ENCODE measurements around the gene DGKH. TPM values are rescaled to one million over a fixed set of nuclear protein-coding genes. Genes with fewer than 3 reads are reported as not detected.

The DGKH gene
- total RNA-seq (2021) (9.3 and 10.9 TPM in 2 replicates), Bru-seq, nascent RNA (percentile 70 among the genes with signal in this experiment), BruChase-seq, experiment 1, labeled RNA remaining after a 2-hour chase (percentile 71 among the genes with signal in this experiment), BruChase-seq, experiment 2, labeled RNA remaining after a 6-hour chase (percentile 72 among the genes with signal in this experiment)
- long read RNA-seq, partial matches to known transcripts, result 0 of 1 reads
- long read RNA-seq, other reads (novel, unspliced or antisense), result 1 of 1 reads

GRCh38 chr13:42048342-42048683 lies at the start of gene DGKH:
TSS of gene DGKH (plus strand) at chr13:42048648. CDS start at chr13:42048774, 126 bp downstream.
- peak in 1 of 2 experiments; percentile 10 for DNase-seq
- H3K4me2 ChIP-seq, result peak within 1 kb of the TSS; percentile 90
- no peak for TF ChIP-seq EZH2 (IDR thresholded peaks at IDR 0.05; ENCODE audit: low read depth)
- no peak for TF ChIP-seq CTCF (conservative IDR thresholded peaks at IDR 0.05)
- 0 out of 2 replicates have a peak, but pooled peaks cover 6% of the 10 kb centered on the region for H3F3A ChIP-seq (ENCODE audit: insufficient read depth, low read depth)
- H3K9me2 ChIP-seq (ENCODE audit: insufficient read depth), result no peaks in the 10 kb centered on the region
- no TSS peak for BruUV-seq (replicated peaks)
- H3K79me2 ChIP-seq (ENCODE audit: low read depth), result no peaks in the 10 kb centered on the region; the same call in 1 of the 2 replicates
- H3K27ac ChIP-seq, result peak within 1 kb of the TSS; percentile 48
- peak within 1 kb of the TSS; percentile 89 for H2AFZ ChIP-seq
- peak within 1 kb of the TSS; percentile 81 for H3K4me3 ChIP-seq
- no peaks in the 10 kb centered on the region for H3K9me3 ChIP-seq (ENCODE audit: insufficient read depth, low read depth)
- H3K4me1 ChIP-seq (replicated peaks; ENCODE audit: insufficient read depth), result peaks cover 11% of the 10 kb centered on the region
- no peaks in the 10 kb centered on the region for H3K27me3 ChIP-seq (ENCODE audit: insufficient read depth, low read depth)
- intact Hi-C loops (cut with micrococcal nuclease; ENCODE audit: unreplicated experiment), result loop anchor here (5.0 to 10.0 kb wide), 3 partner anchors 59 to 384 kb away; no protein-coding TSS in a partner anchor
- CTCF ChIA-PET, result no interaction called here
- no peaks in the 10 kb centered on the region for H3K36me3 ChIP-seq (ENCODE audit: low read depth)
- POLR2A ChIA-PET (ENCODE audit: unreplicated experiment), result no interaction called here
- H4K20me1 ChIP-seq (ENCODE audit: insufficient read depth), result no peaks in the 10 kb centered on the region

- intact Hi-C loops (cut with micrococcal nuclease; ENCODE audit: unreplicated experiment), result no loop called here
- CTCF ChIA-PET, result no interaction called here
Observed at GRCh38 chr13:42000846-42001245, 47.6 kb upstream of the DGKH start.

GRCh38 chr13:42001580-42001979 lies 46.9 kb upstream of the DGKH start:
- POLR2A ChIA-PET (ENCODE audit: unreplicated experiment), result no interaction called here
- no peak for TF ChIP-seq EZH2 (IDR thresholded peaks at IDR 0.05; ENCODE audit: low read depth)
- no peak for TF ChIP-seq CTCF (conservative IDR thresholded peaks at IDR 0.05)
- no peaks in the 10 kb centered on the region for H3K9me3 ChIP-seq (ENCODE audit: insufficient read depth, low read depth)
- no peak overlapping the region for H2AFZ ChIP-seq
- no peaks in the 10 kb centered on the region for H3K9me2 ChIP-seq (ENCODE audit: insufficient read depth)
- intact Hi-C loops (cut with micrococcal nuclease; ENCODE audit: unreplicated experiment), result no loop called here
- no peaks in the 10 kb centered on the region for H3K27me3 ChIP-seq (ENCODE audit: insufficient read depth, low read depth)
- no peaks in the 10 kb centered on the region for H4K20me1 ChIP-seq (ENCODE audit: insufficient read depth)
- no TSS peak for BruUV-seq (replicated peaks)
- H3K4me2 ChIP-seq, result no peak overlapping the region
- no peak overlapping the region for H3K27ac ChIP-seq
- no peak for DNase-seq
- H3K36me3 ChIP-seq (ENCODE audit: low read depth), result no peaks in the 10 kb centered on the region
- no peaks in the 10 kb centered on the region for H3K4me1 ChIP-seq (replicated peaks; ENCODE audit: insufficient read depth)
- H3F3A ChIP-seq (ENCODE audit: insufficient read depth, low read depth), result no peaks in the 10 kb centered on the region
- H3K4me3 ChIP-seq, result no peak overlapping the region
- H3K79me2 ChIP-seq (ENCODE audit: low read depth), result no peaks in the 10 kb centered on the region
- CTCF ChIA-PET, result no interaction called here

More at GRCh38 chr13:42000846-42001245, 47.6 kb upstream of the DGKH start:
- Histone ChIP-seq H3K9me3 (ENCODE audit: insufficient read depth, low read depth) (no peaks in the 10 kb centered on the region), H3K4me2 (no peak overlapping the region), H3K4me1 (replicated peaks; ENCODE audit: insufficient read depth) (no peaks in the 10 kb centered on the region), H3K27ac (no peak overlapping the region), H3K9me2 (ENCODE audit: insufficient read depth) (no peaks in the 10 kb centered on the region), H2AFZ (no peak overlapping the region), H3K4me3 (no peak overlapping the region), H4K20me1 (ENCODE audit: insufficient read depth) (no peaks in the 10 kb centered on the region), H3K79me2 (ENCODE audit: low read depth) (no peaks in the 10 kb centered on the region), H3K36me3 (ENCODE audit: low read depth) (no peaks in the 10 kb centered on the region), H3K27me3 (ENCODE audit: insufficient read depth, low read depth) (no peaks in the 10 kb centered on the region), H3F3A (ENCODE audit: insufficient read depth, low read depth) (no peaks in the 10 kb centered on the region)
- no TSS peak for BruUV-seq (replicated peaks)
- POLR2A ChIA-PET (ENCODE audit: unreplicated experiment), result no interaction called here
- TF ChIP-seq CTCF (conservative IDR thresholded peaks at IDR 0.05) (no peak), EZH2 (IDR thresholded peaks at IDR 0.05; ENCODE audit: low read depth) (no peak)
- no peak for DNase-seq

Measured in PC-9 (cell line).